Iris pigment epithelial cell (primary cell): ENCODE data around the gene AUNIP.

Experiments
- DNase-seq: peaks from one replicate; pipeline ENCODE4 v3.0.0-alpha.2; 2011; ENCODE audit warnings: low read depth

The AUNIP gene

GRCh38 chr1:25794325-25794724 is 64.9 kb downstream of the AUNIP start:
- DNase-seq: no peak

GRCh38 chr1:25793585-25794170 is 65.6 kb downstream of the AUNIP start:
- DNase-seq: no peak

- DNase-seq: no peak
Measured at GRCh38 chr1:25792115-25792514, 67.1 kb downstream of the AUNIP start.

- no peak for DNase-seq
Measured at GRCh38 chr1:25790472-25790871, 68.8 kb downstream of the AUNIP start.

GRCh38 chr1:25787760-25788166 is 71.5 kb downstream of the AUNIP start:
- no peak for DNase-seq

- peak; percentile 43 for DNase-seq
Measured at GRCh38 chr1:25786887-25787759, 72.1 kb downstream of the AUNIP start.

- DNase-seq: no peak
Measured at GRCh38 chr1:25785333-25786067, 73.8 kb downstream of the AUNIP start.

GRCh38 chr1:25784575-25785051 is 74.6 kb downstream of the AUNIP start:
- peak; percentile 36 for DNase-seq
